LNCAP (cell line): Measurements from ENCODE around the gene KIF1A.

ENCODE experiments used
- CTCF ChIP-seq: fragments of 450-650 bp; IDR thresholded peaks from 2 replicates; pipeline ENCODE4 v1.5.1; 2017; ENCODE audit warnings: mild to moderate bottlenecking

Gene KIF1A

DNA sequence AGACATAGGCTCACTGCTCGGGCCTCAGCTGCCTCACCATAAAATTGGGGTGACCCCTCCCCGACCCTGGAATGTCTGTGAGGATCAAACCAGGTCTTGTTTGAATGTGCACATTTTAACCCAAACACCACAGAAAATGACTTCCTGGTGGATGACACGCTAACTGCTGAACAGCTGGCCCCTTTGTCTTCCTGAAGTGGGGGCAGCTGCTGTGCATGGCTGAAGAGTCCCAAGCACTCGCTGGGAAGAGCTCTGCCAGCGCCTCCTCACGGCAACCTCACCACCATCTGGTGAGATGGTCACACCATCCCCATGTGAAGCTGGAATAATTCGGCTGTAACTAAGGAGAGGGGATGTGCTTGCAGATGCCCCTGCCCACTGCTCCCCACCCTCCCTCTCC is 94.3 kb downstream of the KIF1A start:
- TF ChIP-seq CTCF = no peak

GRCh38 chr2:240725266-240725665 is 94.8 kb downstream of the KIF1A start:
- no peak for TF ChIP-seq CTCF

DNA sequence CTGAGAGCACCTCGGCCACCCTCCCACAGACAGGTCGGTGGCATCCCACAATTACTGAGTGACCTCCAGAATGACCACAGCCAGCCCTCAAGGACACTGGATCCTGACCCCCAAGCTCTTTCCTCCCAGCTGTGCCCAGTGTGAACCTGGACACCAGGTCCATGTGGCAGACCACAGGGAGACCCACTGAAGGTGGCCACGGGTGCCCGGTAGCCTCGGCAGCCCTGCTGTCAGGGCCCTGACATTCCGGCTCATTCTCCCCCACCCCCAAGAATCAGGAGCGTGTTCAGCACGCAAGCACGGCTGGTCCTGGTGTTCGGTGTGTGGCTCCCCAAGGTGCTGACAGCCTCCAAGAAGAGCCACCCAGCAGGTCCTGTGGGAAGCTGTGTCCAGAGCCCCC is 95.6 kb downstream of the KIF1A start:
- no peak for TF ChIP-seq CTCF

GRCh38 chr2:240723851-240724250 is 96.2 kb downstream of the KIF1A start:
- no peak for TF ChIP-seq CTCF

- TF ChIP-seq CTCF = no peak
Observed at GRCh38 chr2:240722796-240723735, 97.0 kb downstream of the KIF1A start.

GRCh38 chr2:240722376-240722775 is 97.6 kb downstream of the KIF1A start:
- no peak for TF ChIP-seq CTCF

DNA sequence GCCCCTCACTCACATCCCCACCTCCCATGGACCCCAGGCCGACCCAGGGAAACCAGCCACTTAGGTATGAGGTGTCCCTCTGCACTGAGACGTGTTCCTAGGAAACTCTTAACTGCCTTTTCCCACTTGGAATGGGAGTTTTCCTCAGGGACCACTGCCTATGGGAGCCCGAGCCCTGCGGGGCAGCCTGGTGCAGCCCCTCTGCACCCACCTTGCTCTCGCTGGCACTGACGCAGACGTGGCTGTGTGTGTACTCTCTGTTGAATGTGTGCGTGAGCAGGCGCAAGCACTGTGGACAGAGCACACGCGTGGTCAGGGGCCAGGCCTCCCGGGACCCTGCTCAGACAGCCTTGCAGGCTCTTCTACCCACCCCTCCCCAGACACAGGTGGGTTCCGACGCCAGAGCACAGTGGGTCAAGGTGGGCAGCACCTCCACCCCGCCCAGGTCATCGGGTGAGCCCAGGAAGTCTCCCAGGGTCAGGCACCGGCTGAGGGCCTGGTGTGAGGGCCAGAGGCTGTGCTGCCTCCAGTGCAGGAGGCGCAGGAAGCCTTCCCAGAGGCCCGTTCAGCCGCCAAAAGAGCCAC is 98.3 kb downstream of the KIF1A start:
- TF ChIP-seq CTCF = no peak
